HG03432 (cell line): ENCODE results near the gene ZBTB45.

ENCODE experiments used
- ATAC-seq: cut with Tn5 transposase; IDR thresholded peaks from one replicate; pipeline ENCODE4 v1.9.1; 2021; ENCODE audit warnings: mild to moderate bottlenecking, moderate library complexity; ENCODE audit not compliant: unreplicated experiment

ZBTB45 gene

DNA sequence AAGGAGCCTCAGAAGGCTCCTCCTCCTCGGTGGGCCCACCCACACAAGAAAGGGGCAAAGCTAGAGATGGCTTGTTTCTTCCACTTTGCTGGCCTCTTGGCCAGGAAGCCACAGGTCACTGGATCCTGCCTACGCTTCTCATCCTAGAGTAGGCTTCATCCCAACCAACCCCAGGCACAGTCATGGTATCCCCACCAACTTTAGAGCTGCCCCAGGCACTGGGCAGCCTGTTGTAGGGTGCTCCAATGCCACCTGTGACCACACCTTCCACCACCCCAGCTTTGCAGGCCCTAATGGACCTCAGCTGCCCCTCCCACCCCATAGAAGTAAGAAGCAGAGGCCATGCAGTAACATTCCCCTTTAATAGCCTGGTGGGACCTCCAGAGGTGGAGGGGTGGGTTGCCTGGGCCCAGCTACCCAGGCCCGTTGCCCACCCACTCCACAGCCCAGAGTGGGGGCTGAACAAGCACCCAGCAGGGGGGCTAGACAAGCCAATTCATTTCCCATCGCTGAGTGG is 35.8 kb upstream of the ZBTB45 start:
- ATAC-seq = no peak

- ATAC-seq = peak; percentile 32
Observed at GRCh38 chr19:58554494-58555368, 35.1 kb upstream of the ZBTB45 start, which contains the start of gene CHMP2A. CHMP2A (minus strand) TSS chr19:58555105; CDS start chr19:58554212, 893 bp downstream.

- ATAC-seq = no peak
Observed at GRCh38 chr19:58553799-58554493, 34.3 kb upstream of the ZBTB45 start.

DNA sequence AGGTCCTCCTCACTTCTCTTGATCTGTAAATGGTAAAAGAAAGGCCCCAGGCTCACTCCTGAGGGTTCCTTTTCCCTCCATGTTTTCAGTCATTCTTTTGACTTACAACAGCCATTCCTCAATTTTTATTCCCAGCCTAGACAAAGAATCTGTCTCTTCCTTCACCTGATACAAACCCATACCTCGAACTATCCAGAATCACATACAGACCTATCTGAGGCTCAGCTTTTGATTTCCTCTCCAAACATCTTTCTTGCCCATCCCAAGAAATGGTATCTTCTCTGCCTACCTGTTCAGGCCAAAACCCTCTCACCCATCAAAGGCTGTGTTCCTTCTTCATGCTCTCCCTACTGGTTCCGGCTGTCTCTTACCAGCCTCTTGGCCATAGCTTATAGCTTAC is 33.0 kb upstream of the ZBTB45 start:
- ATAC-seq = no peak

- no peak for ATAC-seq
Observed at GRCh38 chr19:58551577-58552471, 32.2 kb upstream of the ZBTB45 start.

GRCh38 chr19:58551123-58551497 is 31.5 kb upstream of the ZBTB45 start:
- ATAC-seq = no peak

- no peak for ATAC-seq
Observed at GRCh38 chr19:58550362-58551122, 30.9 kb upstream of the ZBTB45 start.

DNA sequence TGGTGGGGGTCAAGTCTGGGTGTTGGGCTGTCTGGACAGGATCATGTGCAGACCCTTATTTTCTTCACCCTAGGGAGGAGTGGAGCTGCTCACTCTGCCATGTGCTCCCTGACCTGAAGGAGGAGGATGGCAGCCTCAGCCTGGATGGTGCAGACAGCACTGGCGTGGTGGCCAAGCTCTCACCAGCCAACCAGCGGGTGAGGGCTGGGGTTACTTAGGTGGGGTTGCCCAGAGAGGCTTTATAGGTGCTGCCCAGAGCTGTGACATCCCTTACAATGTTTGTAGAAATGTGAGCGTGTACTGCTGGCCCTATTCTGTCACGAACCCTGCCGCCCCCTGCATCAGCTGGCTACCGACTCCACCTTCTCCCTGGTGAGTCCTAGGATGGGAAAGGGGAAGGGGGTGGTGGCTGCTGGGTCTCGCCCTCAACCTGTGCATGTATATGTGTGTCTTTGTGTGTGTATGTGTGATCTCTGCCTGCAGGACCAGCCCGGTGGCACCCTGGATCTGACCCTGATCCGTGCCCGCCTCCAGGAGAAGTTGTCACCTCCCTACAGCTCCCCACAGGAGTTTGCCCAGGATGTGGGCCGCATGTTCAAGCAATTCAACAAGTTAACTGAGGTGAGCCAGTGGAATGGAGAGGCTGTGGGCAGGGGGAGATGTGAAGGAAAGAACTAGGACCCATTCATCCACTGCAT is 30.2 kb upstream of the ZBTB45 start:
- ATAC-seq = no peak

DNA sequence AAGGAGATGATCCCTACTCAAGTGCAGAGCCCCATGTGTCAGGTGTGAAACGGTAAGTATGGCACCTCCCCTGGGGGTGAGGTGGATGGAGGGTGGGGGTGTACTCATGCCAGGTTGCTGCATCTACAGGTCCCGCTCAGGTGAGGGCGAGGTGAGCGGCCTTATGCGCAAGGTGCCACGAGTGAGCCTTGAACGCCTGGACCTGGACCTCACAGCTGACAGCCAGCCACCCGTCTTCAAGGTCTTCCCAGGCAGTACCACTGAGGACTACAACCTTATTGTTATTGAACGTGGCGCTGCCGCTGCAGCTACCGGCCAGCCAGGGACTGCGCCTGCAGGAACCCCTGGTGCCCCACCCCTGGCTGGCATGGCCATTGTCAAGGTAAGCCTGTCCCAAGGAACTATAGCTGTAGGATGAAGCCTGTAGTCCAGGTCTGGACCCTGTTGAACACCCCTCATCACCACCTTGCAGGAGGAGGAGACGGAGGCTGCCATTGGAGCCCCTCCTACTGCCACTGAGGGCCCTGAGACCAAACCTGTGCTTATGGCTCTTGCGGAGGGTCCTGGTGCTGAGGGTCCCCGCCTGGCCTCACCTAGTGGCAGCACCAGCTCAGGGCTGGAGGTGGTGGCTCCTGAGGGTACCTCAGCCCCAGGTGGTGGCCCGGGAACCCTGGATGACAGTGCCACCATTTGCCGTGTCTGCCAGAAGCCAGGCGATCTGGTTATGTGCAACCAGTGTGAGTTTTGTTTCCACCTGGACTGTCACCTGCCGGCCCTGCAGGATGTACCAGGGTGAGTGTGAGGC is 29.5 kb upstream of the ZBTB45 start:
- ATAC-seq = no peak

- no peak for ATAC-seq
Observed at GRCh38 chr19:58547323-58548312, 28.0 kb upstream of the ZBTB45 start.

DNA sequence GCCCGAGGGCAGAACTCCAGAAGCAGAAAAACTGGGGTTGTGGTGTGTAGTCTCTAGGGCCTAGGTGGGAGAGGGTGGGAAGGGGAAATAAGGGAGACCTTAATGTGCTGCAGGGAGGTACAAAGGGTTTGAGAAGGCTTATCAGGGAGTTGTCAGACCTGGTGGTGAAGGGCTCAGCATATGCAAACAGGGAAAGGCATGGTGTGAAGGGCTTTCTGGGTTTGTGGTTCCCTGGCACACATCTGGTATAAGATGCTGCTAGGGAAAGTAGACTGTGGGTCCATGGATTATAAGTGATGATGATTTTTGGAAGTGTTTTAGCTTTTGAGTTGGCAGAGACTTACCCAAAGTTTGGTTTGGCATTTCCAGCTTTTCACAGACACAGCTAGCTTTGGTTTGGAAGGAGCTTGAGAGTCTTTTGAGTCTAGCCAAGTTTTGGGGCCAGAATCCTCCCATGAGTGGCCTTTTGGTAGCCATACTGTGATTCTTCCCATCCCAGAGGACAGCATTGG is 26.5 kb upstream of the ZBTB45 start:
- ATAC-seq = no peak

DNA sequence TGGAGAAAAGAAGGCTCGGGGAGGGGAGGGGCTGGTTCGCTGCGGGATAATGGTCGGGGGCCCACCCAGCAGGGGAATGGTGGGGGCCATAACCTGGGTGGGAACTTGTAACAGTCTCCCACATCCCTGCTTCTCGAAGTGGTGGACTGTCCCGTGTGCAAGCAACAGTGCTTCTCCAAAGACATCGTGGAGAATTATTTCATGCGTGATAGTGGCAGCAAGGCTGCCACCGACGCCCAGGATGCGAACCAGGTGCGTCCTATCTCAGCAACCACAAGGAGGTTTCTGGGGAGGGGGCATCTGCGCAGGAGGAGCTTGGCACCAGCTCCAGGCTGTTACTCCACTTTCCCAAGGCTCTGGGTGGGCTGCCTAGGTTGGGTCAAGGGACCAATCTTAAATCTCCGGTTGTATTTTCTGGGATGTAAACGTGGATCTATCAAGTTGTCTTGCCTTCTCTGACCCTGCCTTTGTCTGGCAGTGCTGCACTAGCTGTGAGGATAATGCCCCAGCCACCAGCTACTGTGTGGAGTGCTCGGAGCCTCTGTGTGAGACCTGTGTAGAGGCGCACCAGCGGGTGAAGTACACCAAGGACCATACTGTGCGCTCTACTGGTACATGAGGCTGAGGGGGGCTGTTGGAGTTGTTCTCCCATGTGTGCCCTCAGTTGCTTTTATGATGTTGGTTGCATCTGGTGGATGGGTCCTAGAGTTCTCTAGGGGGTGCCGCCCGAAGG is 25.8 kb upstream of the ZBTB45 start:
- ATAC-seq = no peak

- peak; percentile 59 for ATAC-seq
Observed at GRCh38 chr19:58544591-58545285, 25.1 kb upstream of the ZBTB45 start.

- peak; percentile 82 for ATAC-seq
Observed at GRCh38 chr19:58543826-58544590, 24.4 kb upstream of the ZBTB45 start, which contains the start of gene TRIM28. TRIM28 (plus strand) TSS chr19:58544064; CDS start chr19:58544758, 694 bp downstream.
